DMS79 (cell line): ENCODE results near the gene CNTNAP5.

Experiments used
- DNase-seq: peaks from one replicate; lab custom pipeline; 2025; lab: John Stamatoyannopoulos, UW

The CNTNAP5 gene

GRCh38 chr2:124025171-124025580, at the start of gene CNTNAP5:
Gene CNTNAP5 (plus strand): TSS chr2:124025287. CDS start chr2:124025651, 364 bp downstream.
- DNase-seq: peak; percentile 72

GRCh38 chr2:123976054-123976648, 48.9 kb upstream of the CNTNAP5 start:
- no peak for DNase-seq

GRCh38 chr2:123993728-123994323, 31.3 kb upstream of the CNTNAP5 start:
- DNase-seq: no peak

- no peak for DNase-seq
Observed at GRCh38 chr2:123999681-124000080, 25.4 kb upstream of the CNTNAP5 start.

- DNase-seq: peak; percentile 98
Observed at GRCh38 chr2:124001696-124002430, 23.2 kb upstream of the CNTNAP5 start.

GRCh38 chr2:124018890-124019289, 6.2 kb upstream of the CNTNAP5 start:
- no peak for DNase-seq

- DNase-seq: peak; percentile 56
Observed at GRCh38 chr2:124024561-124025170, 421 bp upstream of the CNTNAP5 start.

GRCh38 chr2:124025891-124026434, 876 bp downstream of the CNTNAP5 start:
- no peak for DNase-seq

GRCh38 chr2:124026503-124026902, 1.4 kb downstream of the CNTNAP5 start:
- DNase-seq: no peak

- peak; percentile 78 for DNase-seq
Observed at GRCh38 chr2:124027182-124027581, 2.1 kb downstream of the CNTNAP5 start.

- no peak for DNase-seq
Observed at GRCh38 chr2:124032799-124033198, 7.7 kb downstream of the CNTNAP5 start.

- DNase-seq: no peak
Observed at GRCh38 chr2:124034265-124034664, 9.2 kb downstream of the CNTNAP5 start.

GRCh38 chr2:124035001-124035400, 9.9 kb downstream of the CNTNAP5 start:
- DNase-seq: no peak

- DNase-seq: no peak
Observed at GRCh38 chr2:124039032-124039431, 13.9 kb downstream of the CNTNAP5 start.

GRCh38 chr2:124039762-124040291, 14.7 kb downstream of the CNTNAP5 start:
- DNase-seq: peak; percentile 72

GRCh38 chr2:124045894-124046293, 20.8 kb downstream of the CNTNAP5 start:
- DNase-seq: no peak

GRCh38 chr2:124046332-124046731, 21.2 kb downstream of the CNTNAP5 start:
- no peak for DNase-seq

- no peak for DNase-seq
Observed at GRCh38 chr2:124048102-124048501, 23.0 kb downstream of the CNTNAP5 start.

GRCh38 chr2:124048664-124049063, 23.6 kb downstream of the CNTNAP5 start:
- DNase-seq: no peak

- no peak for DNase-seq
Observed at GRCh38 chr2:124049136-124049535, 24.0 kb downstream of the CNTNAP5 start.

GRCh38 chr2:124050833-124051497, 25.9 kb downstream of the CNTNAP5 start:
- no peak for DNase-seq

- no peak for DNase-seq
Observed at GRCh38 chr2:124053796-124054195, 28.7 kb downstream of the CNTNAP5 start.
